Natural killer cell (primary cell): Measurements from ENCODE around the gene SF3B3. TPM values are rescaled to one million over a fixed set of nuclear protein-coding genes. Genes with fewer than 3 reads are reported as not detected.

Source experiments
- ATAC-seq, 3 donors: fragments of 150-1000 bp in 2 of 3; fragments of 200-7000 bp in 1 of 3; cut with Tn5 transposase; 1 replicate in 1 of 3; 2 replicates in 2 of 3; pipeline ENCODE4 v1.10.0; 2021; ENCODE audit warnings: mild to moderate bottlenecking in 2 of 3, moderate library complexity in 2 of 3
- DNase-seq, 2 donors: peaks; one replicate each; pipeline versions ENCODE4 v3.0.0 to v3.0.0-alpha.2; 2013 to 2021; ENCODE audit warnings: mixed read lengths in 1 of 2
- H3K27ac ChIP-seq: one replicate; pipeline ENCODE4 v1.5.1; 2013; ENCODE audit warnings: mild to moderate bottlenecking, low read length
- H3K27me3 ChIP-seq: one replicate; pipeline ENCODE4 v1.6.1; 2013; ENCODE audit warnings: low read length; ENCODE audit not compliant: control insufficient read depth, insufficient read depth
- H3K36me3 ChIP-seq: one replicate; pipeline ENCODE4 v1.6.1; 2013; ENCODE audit warnings: low read length; ENCODE audit not compliant: control insufficient read depth, insufficient read depth
- H3K4me1 ChIP-seq: one replicate; pipeline ENCODE4 v1.6.1; 2013; ENCODE audit warnings: low read length; ENCODE audit not compliant: control insufficient read depth, insufficient read depth
- H3K4me3 ChIP-seq: one replicate; pipeline ENCODE4 v1.5.1; 2013; ENCODE audit warnings: low read length
- H3K9me3 ChIP-seq: one replicate; pipeline ENCODE4 v1.6.1; 2013; ENCODE audit warnings: low read length; ENCODE audit not compliant: control insufficient read depth, insufficient read depth
- H3K27ac Mint-ChIP-seq, 2 donors: one replicate each; pipeline ENCODE4 v1.8.0; 2022; ENCODE audit warnings: mild to moderate bottlenecking in 2 of 2, mixed read lengths in 2 of 2, moderate library complexity in 1 of 2
- H3K27me3 Mint-ChIP-seq, 2 donors: one replicate each; pipeline ENCODE4 v1.8.0; 2022; ENCODE audit warnings: low read depth in 2 of 2, mixed read lengths in 2 of 2
- H3K36me3 Mint-ChIP-seq: one replicate; pipeline ENCODE4 v1.8.0; 2022; ENCODE audit warnings: mixed read lengths
- H3K4me1 Mint-ChIP-seq, 2 donors: one replicate each; pipeline ENCODE4 v1.8.0; 2022; ENCODE audit warnings: mixed read lengths in 2 of 2
- H3K4me3 Mint-ChIP-seq: one replicate; pipeline ENCODE4 v1.8.0; 2022; ENCODE audit warnings: mild to moderate bottlenecking, moderate library complexity, mixed read lengths
- H3K9me3 Mint-ChIP-seq, 2 donors: one replicate each; pipeline ENCODE4 v1.8.0; 2022; ENCODE audit warnings: mixed read lengths in 2 of 2
- CTCF ChIP-seq: fragments of 200-600 bp; IDR thresholded peaks from one replicate; pipeline ENCODE4 v1.8.0; 2022; ENCODE audit warnings: antibody characterized with exemption
- WGBS: methylation state at CpG from one replicate; pipeline ENCODE4 v1.1.7; 2013; ENCODE audit warnings: missing lambda C conversion rate; ENCODE audit not compliant: insufficient coverage; 5-methylcytosine and 5-hydroxymethylcytosine counted together
- intact Hi-C: fragments of 100-400 bp; cut with micrococcal nuclease; formaldehyde crosslinking; loops from one replicate; pipeline ENCODE4 v1.14.2; 2022
- total RNA-seq, 4 donors: library from RNA; stranded (reverse); fragments of 120-200 nt in 1 of 4; gene quantifications; one replicate each; pipeline versions ENCODE4 v1.2.3 to v1.2.4, GENCODE V29; 2013 to 2022

SF3B3 gene
- total RNA-seq, 3 donors from 2014 or later (not counting 1 experiment from before 2014, with no cell fraction given): 164 to 220 (median 173) TPM

- no peak overlapping the region for H3K4me3 Mint-ChIP-seq
- H3K4me3 ChIP-seq: no peak overlapping the region
- H3K27me3 Mint-ChIP-seq: no peaks in the 10 kb centered on the region
- peaks cover 96% of the 10 kb centered on the region for H3K36me3 ChIP-seq
- peaks cover 37% of the 10 kb centered on the region for H3K36me3 Mint-ChIP-seq
- H3K9me3 Mint-ChIP-seq: no peaks in the 10 kb centered on the region
- no peak overlapping the region for H3K27ac Mint-ChIP-seq
- H3K4me1 Mint-ChIP-seq: peaks cover 9 to 23% of the 10 kb centered on the region in 2 donors
- DNase-seq: no peak
- no peak overlapping the region for H3K27ac ChIP-seq
- TF ChIP-seq CTCF: no peak
- intact Hi-C loops: no loop called here
- WGBS: 96% methylated on average over 6 of the region's 8 CpGs
- no peaks in the 10 kb centered on the region for H3K27me3 ChIP-seq
- H3K4me1 ChIP-seq: no peaks in the 10 kb centered on the region
- ATAC-seq: no peak
- no peaks in the 10 kb centered on the region for H3K9me3 ChIP-seq
These were observed 29.1 kb downstream of the SF3B3 start for GRCh38 chr16:70552675-70553074.

GRCh38 chr16:70553645-70554044 lies 30.0 kb downstream of the SF3B3 start:
- H3K27me3 ChIP-seq: no peaks in the 10 kb centered on the region
- H3K4me3 ChIP-seq: no peak overlapping the region
- no peak for DNase-seq
- H3K4me1 Mint-ChIP-seq: peaks cover 9 to 15% of the 10 kb centered on the region in 2 donors
- peaks cover 36% of the 10 kb centered on the region for H3K36me3 Mint-ChIP-seq
- no peak overlapping the region for H3K27ac Mint-ChIP-seq
- H3K9me3 ChIP-seq: no peaks in the 10 kb centered on the region
- H3K4me1 ChIP-seq: no peaks in the 10 kb centered on the region
- H3K9me3 Mint-ChIP-seq: no peaks in the 10 kb centered on the region
- no peaks in the 10 kb centered on the region for H3K27me3 Mint-ChIP-seq
- intact Hi-C loops: no loop called here
- H3K4me3 Mint-ChIP-seq: no peak overlapping the region
- peaks cover 90% of the 10 kb centered on the region for H3K36me3 ChIP-seq
- TF ChIP-seq CTCF: no peak
- no peak overlapping the region for H3K27ac ChIP-seq
- no peak for ATAC-seq

- H3K27ac Mint-ChIP-seq: peak overlapping the region; percentile 27 to 35
- Histone ChIP-seq H3K36me3 (peaks cover 90% of the 10 kb centered on the region), H3K27me3 (no peaks in the 10 kb centered on the region), H3K9me3 (no peaks in the 10 kb centered on the region), H3K4me3 (no peak overlapping the region), H3K27ac (no peak overlapping the region), H3K4me1 (no peaks in the 10 kb centered on the region)
- no peak for TF ChIP-seq CTCF
- 98% methylated on average over 3 of the region's 3 CpGs for WGBS
- DNase-seq (no peak), ATAC-seq (no peak)
- H3K4me3 Mint-ChIP-seq: no peak overlapping the region
- intact Hi-C loops: no loop called here
- peaks cover 0 to 5% of the 10 kb centered on the region in 2 donors for H3K4me1 Mint-ChIP-seq
- H3K27me3 Mint-ChIP-seq: no peaks in the 10 kb centered on the region
- H3K9me3 Mint-ChIP-seq: no peaks in the 10 kb centered on the region
- peaks cover 31% of the 10 kb centered on the region for H3K36me3 Mint-ChIP-seq
These were observed 32.4 kb downstream of the SF3B3 start for GRCh38 chr16:70556063-70556462.

- no peak for TF ChIP-seq CTCF
- peaks cover 88% of the 10 kb centered on the region for H3K36me3 ChIP-seq
- no peaks in the 10 kb centered on the region for H3K4me1 ChIP-seq
- peaks cover 0 to 3% of the 10 kb centered on the region in 2 donors for H3K4me1 Mint-ChIP-seq
- DNase-seq (no peak), ATAC-seq (no peak)
- WGBS: 95% methylated on average over 9 of the region's 9 CpGs
- H3K4me3 ChIP-seq: no peak overlapping the region
- no peaks in the 10 kb centered on the region for H3K9me3 Mint-ChIP-seq
- H3K4me3 Mint-ChIP-seq: no peak overlapping the region
- H3K27ac Mint-ChIP-seq: no peak overlapping the region
- H3K27me3 Mint-ChIP-seq: no peaks in the 10 kb centered on the region
- intact Hi-C loops: no loop called here
- H3K9me3 ChIP-seq: no peaks in the 10 kb centered on the region
- peaks cover 30% of the 10 kb centered on the region for H3K36me3 Mint-ChIP-seq
- no peaks in the 10 kb centered on the region for H3K27me3 ChIP-seq
- no peak overlapping the region for H3K27ac ChIP-seq
These were observed 38.0 kb downstream of the SF3B3 start for GRCh38 chr16:70561623-70562022.
